Raji (cell line): Measurements from ENCODE around the gene VEGFB.

Experiments used
- POLR2A ChIP-seq: IDR thresholded peaks from 2 replicates; pipeline ENCODE4 v1.6.1; 2011; ENCODE audit warnings: low read depth, low read length, control low read depth; ENCODE audit not compliant: insufficient read depth

VEGFB gene

DNA sequence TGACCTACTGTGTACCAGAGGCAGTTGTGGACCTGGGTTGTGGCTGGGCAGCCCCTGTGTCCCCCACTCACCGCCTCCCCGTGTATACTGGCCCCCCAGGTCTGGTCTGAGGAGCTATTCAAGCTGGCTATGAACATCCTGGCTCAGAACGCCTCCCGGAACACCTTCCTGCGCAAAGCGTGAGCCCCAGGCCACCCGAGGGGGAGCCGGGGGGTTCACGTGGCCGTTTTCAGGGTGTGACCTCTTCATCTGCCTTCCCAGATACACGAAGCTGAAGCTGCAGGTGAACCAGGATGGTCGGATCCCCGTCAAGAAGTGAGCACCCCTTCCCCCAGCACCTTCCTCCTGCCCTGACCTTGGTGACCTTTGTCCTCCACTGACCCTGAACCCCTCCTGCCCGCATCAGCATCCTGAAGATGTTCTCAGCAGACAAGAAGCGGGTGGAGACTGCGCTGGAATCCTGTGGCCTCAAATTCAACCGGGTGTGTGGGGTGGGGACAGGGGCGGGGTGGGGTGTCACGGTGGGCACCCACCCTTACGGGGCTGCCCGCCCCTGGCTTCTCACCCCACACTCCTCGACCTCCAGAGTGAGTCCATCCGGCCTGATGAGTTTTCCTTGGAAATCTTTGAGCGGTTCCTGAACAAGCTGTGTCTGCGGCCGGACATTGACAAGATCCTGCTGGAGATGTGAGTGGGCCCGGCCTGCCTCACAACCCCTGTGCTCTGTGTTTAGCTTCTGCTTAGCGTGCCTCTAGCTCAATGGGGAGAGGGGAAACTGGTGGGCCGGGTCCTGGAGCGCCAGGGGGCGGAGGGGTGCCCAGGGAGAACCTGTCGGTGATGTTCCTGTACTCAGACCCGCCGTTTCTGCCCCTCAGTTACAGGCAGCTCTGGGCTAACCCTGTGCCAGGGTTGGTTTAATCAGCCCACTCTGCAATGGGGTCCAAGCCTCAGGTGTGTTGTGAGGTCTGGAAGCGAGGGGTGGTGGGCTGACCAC, 21.0 kb downstream of the VEGFB start:
- TF ChIP-seq POLR2A, result no peak

GRCh38 chr11:64256300-64256699, 21.9 kb downstream of the VEGFB start:
- TF ChIP-seq POLR2A, result no peak

DNA sequence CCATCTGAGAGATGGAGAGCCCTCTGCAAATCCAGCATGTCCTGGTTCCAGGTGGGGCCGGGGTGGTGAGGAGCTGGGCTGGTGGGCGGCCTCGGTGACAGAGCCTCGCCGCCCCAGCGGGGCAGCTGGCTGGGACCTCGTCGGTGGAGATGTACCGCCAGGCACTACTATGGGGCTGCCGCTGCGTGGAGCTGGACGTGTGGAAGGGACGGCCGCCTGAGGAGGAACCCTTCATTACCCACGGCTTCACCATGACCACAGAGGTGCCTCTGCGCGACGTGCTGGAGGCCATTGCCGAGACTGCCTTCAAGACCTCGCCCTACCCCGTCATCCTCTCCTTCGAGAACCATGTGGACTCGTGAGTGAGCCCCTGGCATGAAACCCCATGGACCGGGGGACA, 24.0 kb downstream of the VEGFB start:
- TF ChIP-seq POLR2A, result no peak

GRCh38 chr11:64258946-64259532, 24.7 kb downstream of the VEGFB start:
- no peak for TF ChIP-seq POLR2A

DNA sequence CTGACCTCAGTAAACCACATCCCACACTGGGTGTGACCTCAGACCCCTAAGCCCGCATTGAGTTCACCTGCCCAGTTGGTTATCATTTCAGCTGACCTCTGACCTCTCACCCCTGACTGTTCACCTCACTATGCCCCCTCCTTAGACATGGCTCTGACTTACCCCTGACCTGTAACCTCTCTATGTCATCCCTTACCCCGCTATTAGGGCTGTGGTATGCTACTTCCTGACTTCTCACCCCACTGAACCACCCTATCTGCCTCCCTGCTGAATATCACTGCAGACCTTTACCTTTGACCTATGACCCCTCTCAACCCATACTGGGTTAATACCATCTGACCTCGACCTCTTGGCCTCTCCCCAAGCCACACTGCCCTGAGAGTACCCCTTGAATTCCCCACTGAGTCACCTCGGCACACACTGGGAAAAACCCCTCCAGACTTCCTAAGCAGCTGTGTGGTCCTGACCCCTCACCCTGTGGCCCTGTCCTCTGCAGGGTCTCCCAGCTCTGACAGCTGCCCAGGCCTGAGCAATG, 25.2 kb downstream of the VEGFB start:
- no peak for TF ChIP-seq POLR2A

GRCh38 chr11:64260147-64260708, 25.8 kb downstream of the VEGFB start:
- TF ChIP-seq POLR2A, result no peak

- TF ChIP-seq POLR2A, result no peak
Measured at GRCh38 chr11:64261556-64262080, 27.2 kb downstream of the VEGFB start.

GRCh38 chr11:64262271-64263002, 28.1 kb downstream of the VEGFB start:
- no peak for TF ChIP-seq POLR2A

DNA sequence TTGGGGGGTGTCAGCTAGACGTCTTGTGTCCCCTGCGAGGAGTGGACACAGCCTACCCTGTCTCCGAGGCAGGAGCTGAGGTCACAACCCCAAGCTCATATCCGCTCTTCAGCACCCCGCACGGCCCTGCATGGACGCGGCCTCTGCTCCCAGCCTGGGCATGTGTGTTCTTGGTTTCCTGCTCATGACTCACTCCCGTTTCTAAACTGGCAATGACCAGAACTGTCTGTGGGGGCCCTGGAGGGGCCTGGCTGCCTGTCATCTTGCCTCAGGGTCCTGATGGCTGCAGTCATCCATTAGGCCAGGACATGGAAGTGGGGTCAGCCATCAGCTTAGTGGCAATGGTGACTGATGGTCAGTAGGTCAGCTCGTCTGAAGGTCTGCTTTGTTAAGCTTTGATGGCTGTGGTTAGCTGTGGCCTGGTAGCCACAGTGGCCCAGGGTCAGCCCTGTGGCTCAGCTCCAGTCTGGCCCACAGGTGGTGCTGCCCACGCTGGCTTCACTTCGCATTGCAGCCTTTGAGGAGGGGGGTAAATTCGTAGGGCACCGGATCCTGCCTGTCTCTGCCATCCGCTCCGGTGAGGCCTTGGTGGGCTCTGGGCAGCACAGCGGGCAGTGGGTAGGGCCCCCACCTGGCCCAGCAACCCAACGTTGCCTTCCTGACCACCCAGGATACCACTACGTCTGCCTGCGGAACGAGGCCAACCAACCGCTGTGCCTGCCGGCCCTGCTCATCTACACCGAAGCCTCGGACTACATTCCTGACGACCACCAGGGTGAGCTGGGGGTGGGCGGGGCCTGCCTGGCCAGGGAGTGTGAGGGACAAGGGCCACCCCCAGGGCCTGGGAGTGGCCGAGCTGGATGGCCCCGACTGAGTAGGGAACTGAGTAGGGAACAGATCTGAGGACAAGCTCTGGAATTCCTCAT, 28.9 kb downstream of the VEGFB start:
- no peak for TF ChIP-seq POLR2A

DNA sequence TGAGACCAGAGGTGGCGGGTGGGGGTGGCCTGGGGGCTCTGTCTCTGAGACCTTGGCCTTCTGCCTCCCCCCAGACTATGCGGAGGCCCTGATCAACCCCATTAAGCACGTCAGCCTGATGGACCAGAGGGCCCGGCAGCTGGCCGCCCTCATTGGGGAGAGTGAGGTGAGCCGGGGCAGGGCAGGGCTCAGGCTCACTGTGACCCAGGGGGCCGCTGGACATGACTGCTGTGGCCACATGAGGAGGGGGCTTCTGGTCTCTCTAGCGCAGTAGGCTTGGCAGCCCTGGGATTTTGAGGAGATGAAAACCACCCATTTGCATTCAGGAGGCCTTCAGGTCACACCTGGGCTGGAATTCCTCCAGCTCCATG, 29.5 kb downstream of the VEGFB start:
- no peak for TF ChIP-seq POLR2A

DNA sequence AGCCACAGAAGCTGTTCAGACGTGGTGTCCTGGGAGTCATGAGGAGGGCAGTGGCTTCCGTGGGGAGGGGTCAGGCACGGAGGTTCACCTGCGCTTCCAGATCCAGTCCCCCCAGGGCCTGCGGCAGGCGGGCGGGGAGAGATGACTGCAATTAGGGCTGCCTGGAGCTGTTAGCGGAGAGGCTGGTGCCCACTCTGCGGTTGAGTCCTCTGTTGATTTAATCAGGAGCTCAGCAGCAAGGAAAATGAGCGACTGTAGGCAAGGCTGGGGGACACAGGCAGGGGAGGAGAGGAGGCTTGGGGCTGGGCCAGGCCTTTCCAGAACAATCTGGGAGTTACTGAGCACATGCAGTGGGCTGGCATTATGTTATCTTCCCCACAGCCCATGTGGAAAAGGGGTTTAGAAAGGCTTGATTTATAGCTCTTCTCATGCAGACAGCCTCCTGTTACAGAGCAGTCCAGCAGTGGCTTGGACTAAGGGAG, 30.0 kb downstream of the VEGFB start:
- TF ChIP-seq POLR2A, result no peak

DNA sequence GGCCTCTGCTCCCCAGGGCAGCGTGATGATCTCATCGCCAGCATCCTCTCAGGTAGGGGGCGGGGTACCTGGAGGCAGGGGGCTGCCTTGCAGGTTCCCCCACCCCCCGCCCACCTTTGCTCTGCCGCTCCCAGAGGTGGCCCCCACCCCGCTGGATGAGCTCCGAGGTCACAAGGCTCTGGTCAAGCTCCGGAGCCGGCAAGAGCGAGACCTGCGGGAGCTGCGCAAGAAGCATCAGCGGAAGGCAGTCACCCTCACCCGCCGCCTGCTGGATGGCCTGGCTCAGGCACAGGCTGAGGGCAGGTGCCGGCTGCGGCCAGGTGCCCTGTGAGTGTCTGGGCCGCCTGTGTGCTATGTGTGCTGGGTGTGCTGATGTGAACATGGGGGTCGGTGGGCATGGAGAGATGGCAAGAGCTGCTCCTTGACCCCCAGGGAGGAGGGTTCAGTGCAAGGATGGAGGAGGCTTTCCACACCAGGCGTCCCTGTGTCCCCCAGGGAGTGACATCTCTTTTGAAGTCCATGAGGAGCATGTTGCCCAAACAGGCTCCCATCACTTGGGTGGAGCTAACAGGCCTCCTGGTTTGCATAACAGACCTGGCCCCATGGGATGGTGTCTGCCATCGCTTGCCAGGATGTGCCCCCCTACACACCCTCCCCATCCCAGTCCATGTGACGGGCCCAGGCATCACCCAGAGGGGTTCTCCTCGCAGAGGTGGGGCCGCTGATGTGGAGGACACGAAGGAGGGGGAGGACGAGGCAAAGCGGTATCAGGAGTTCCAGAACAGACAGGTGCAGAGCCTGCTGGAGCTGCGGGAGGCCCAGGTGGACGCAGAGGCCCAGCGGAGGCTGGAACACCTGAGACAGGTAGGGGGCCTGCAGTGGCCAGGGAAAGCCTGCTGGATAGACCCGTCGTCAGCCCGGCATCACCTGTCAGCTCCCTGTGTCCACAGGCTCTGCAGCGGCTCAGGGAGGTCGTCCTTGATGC, 31.1 kb downstream of the VEGFB start:
- TF ChIP-seq POLR2A, result no peak

DNA sequence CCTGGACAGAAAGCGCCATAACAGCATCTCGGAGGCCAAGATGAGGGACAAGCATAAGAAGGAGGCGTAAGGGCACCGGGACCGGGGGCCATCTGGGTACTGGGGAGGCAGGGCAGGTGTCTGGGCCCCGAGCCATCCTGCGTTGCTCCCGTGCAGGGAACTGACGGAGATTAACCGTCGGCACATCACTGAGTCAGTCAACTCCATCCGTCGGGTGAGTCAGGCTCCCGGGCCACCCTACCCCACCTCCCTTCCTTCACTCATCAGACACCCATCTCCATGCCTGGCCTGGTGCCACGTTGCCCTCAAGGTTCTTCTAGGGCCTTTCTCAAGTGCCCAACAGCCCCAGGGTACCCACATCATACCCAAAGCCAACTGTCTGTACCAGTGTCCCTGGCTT, 32.0 kb downstream of the VEGFB start:
- TF ChIP-seq POLR2A, result no peak
